Measurements from ENCODE around the gene ZFP91.

The ZFP91 gene

GRCh38 chr11:58586998-58587397, 8.1 kb downstream of the ZFP91 start:
- DNase-seq (ENCODE audit: low read depth): no peak

- no peak for DNase-seq (ENCODE audit: low read depth)
Observed at GRCh38 chr11:58591659-58592058, 12.8 kb downstream of the ZFP91 start.

GRCh38 chr11:58592760-58593472, 14.1 kb downstream of the ZFP91 start:
- DNase-seq (ENCODE audit: low read depth): no peak

- DNase-seq (ENCODE audit: low read depth): no peak
Observed at GRCh38 chr11:58594826-58595225, 16.0 kb downstream of the ZFP91 start.

GRCh38 chr11:58596621-58597020, 17.8 kb downstream of the ZFP91 start:
- DNase-seq (ENCODE audit: low read depth): no peak

- no peak for DNase-seq (ENCODE audit: low read depth)
Observed at GRCh38 chr11:58597486-58598144, 18.8 kb downstream of the ZFP91 start.

- no peak for DNase-seq (ENCODE audit: low read depth)
Observed at GRCh38 chr11:58600510-58600909, 21.6 kb downstream of the ZFP91 start.

GRCh38 chr11:58606930-58607714, 28.3 kb downstream of the ZFP91 start:
- DNase-seq (ENCODE audit: low read depth): no peak

- no peak for DNase-seq (ENCODE audit: low read depth)
Observed at GRCh38 chr11:58608331-58608730, 29.5 kb downstream of the ZFP91 start.

GRCh38 chr11:58609723-58610122, 30.9 kb downstream of the ZFP91 start:
- no peak for DNase-seq (ENCODE audit: low read depth)

- no peak for DNase-seq (ENCODE audit: low read depth)
Observed at GRCh38 chr11:58613228-58613627, 34.4 kb downstream of the ZFP91 start.

GRCh38 chr11:58615559-58615958, 36.7 kb downstream of the ZFP91 start:
- no peak for DNase-seq (ENCODE audit: low read depth)

- DNase-seq (ENCODE audit: low read depth): peak; percentile 89
Observed at GRCh38 chr11:58616594-58616993, 37.7 kb downstream of the ZFP91 start.

- DNase-seq (ENCODE audit: low read depth): no peak
Observed at GRCh38 chr11:58617976-58618557, 39.2 kb downstream of the ZFP91 start.

- no peak for DNase-seq (ENCODE audit: low read depth)
Observed at GRCh38 chr11:58621586-58622262, 42.9 kb downstream of the ZFP91 start.

GRCh38 chr11:58622344-58622743, 43.5 kb downstream of the ZFP91 start, which contains the start of gene CNTF:
CNTF (plus strand) TSS chr11:58622665; CDS start chr11:58622753, 88 bp downstream.
- no peak for DNase-seq (ENCODE audit: low read depth)

GRCh38 chr11:58625086-58625485, 46.2 kb downstream of the ZFP91 start:
- DNase-seq (ENCODE audit: low read depth): no peak

GRCh38 chr11:58625826-58626460, 47.1 kb downstream of the ZFP91 start:
- no peak for DNase-seq (ENCODE audit: low read depth)

- no peak for DNase-seq (ENCODE audit: low read depth)
Observed at GRCh38 chr11:58626934-58627483, 48.1 kb downstream of the ZFP91 start.

GRCh38 chr11:58628446-58628845, 49.6 kb downstream of the ZFP91 start:
- DNase-seq (ENCODE audit: low read depth): no peak

GRCh38 chr11:58629857-58630256, 51.0 kb downstream of the ZFP91 start:
- no peak for DNase-seq (ENCODE audit: low read depth)
